SU-DHL-6 (cell line): ENCODE measurements around the gene ABTB2.

Experiments
- CTCF ChIP-seq: fragments of 200-600 bp; sonication (generic); IDR thresholded peaks from one replicate; pipeline ENCODE4 v1.5.1; 2017; ENCODE audit warnings: antibody characterized with exemption, mild to moderate bottlenecking, low read length, moderate library complexity; ENCODE audit not compliant: insufficient read depth, poor library complexity, severe bottlenecking
- EZH2phosphoT487 ChIP-seq: fragments of 200-600 bp; sonication (generic), shearing (Covaris generic); conservative IDR thresholded peaks from 2 replicates; pipeline ENCODE4 v1.6.1; 2018; ENCODE audit warnings: mild to moderate bottlenecking, antibody characterized with exemption, low read length, moderate library complexity, mixed read lengths

GRCh38 chr11:34252651-34253050 is 105.2 kb downstream of the ABTB2 start:
- TF ChIP-seq CTCF (no peak), EZH2phosphoT487 (no peak)
